GM21528 (cell line): Measurements from ENCODE around the gene FUT7.

ENCODE experiments used
- ATAC-seq: cut with Tn5 transposase; IDR thresholded peaks from one replicate; pipeline ENCODE4 v1.9.1; 2021; ENCODE audit warnings: mild to moderate bottlenecking, moderate library complexity; ENCODE audit not compliant: unreplicated experiment, low FRiP score

Gene FUT7

GRCh38 chr9:137052293-137052692 lies 20.4 kb upstream of the FUT7 start:
- ATAC-seq = no peak

GRCh38 chr9:137051145-137051724 lies 19.3 kb upstream of the FUT7 start:
- ATAC-seq = no peak

DNA sequence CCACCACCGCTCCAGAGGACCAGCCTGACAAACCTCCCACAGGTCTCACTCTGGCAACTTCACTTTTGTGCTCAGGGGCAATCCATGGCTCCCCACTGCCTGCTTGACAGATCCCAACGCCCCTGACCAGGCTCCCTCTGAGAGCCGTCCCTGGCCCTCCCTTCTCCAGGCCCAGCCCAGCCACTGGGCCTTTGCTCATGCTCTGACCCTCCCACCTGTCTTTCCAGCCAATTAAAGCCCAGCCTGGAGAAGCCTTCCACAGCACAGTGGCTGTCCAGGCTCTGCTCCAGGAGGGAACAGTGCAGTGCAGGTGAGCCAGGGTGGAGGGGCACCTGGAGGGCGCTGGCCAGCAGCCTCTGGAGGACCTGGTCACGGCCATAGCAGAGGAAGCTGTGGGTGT lies 18.7 kb upstream of the FUT7 start:
- no peak for ATAC-seq

DNA sequence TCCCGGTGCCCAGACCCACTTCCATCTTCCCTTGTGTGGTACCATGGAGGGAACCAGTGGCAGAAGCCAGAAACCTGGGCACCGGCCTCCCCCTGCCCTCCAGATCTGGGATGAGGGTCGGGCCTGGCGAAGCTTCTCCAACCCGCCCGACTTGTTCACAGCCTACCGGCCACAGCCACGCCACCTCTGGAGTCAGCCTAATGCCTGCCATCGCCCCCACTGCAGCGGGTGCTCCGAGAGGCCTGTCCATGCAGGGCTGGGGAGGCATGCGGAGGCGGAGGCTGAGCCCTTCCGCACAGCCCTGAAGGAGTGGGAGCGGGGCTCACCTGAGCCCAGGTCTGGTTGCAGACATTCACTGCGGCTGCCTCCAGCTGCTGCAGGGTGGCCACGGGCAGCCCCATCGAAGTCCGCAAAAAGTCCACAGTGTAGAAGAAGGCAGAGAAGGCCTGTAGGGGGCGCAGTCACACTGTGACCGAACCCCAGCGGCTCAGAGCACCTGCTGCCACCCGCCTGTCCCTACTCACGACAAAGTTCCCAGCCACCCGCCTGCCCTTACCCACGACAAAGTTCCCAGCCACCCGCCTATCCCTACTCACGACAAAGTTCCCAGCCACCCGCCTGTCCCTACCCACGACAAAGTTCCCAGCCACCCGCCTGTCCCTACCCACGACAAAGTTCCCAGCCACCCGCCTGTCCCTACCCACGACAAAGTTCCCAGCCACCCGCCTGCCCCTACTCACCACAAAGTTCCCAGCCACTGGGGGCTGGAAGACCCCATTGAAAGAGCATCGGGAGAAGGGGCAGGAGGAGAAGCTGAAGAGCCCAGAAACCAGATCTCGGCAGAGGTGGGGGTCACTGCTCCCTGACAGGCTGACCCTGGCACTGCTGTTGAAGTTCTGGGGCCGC lies 17.9 kb upstream of the FUT7 start:
- no peak for ATAC-seq

DNA sequence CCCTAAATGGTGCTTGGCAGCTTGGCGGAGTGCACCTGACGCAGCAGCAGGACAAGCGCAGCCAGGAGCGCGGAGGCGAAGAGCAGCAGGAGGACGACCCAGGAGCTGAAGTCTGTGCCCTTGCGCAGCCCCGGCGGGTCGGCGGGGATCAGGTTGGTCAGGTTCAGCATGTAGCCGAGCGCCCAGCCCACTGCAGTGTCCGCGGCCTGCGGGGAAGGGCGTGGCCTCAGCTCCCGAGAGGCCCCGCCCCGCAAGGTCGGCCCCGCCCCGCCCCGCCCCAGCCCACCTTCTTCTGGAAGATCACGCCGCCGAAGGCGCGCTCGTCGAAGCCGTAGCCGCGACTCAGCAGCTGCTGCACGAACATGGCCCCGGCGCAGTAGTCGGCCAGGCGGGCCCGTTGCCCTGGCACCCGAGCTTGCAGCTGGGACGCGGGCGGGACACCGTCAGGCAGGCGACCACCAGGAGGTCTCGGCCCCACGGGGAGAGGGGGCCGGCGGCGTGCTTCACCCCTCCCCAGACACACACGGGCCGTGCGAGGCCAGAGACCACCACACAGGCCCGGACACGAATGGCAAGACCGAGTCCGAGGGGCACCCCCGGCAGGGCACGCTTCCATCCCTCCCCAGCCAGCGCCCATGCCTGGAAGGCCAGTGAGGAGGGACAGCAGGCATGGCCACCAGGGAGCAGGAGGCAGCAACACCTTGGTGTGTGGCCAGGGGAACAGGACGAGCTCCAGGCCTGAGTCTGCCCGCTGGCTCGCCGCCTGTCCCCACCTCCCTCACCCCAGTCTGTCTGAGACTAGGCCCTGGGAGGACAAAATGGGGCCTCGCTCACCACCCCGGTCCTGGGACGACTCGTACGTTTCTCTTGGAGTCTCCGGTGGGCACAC lies 17.0 kb upstream of the FUT7 start:
- ATAC-seq = no peak

DNA sequence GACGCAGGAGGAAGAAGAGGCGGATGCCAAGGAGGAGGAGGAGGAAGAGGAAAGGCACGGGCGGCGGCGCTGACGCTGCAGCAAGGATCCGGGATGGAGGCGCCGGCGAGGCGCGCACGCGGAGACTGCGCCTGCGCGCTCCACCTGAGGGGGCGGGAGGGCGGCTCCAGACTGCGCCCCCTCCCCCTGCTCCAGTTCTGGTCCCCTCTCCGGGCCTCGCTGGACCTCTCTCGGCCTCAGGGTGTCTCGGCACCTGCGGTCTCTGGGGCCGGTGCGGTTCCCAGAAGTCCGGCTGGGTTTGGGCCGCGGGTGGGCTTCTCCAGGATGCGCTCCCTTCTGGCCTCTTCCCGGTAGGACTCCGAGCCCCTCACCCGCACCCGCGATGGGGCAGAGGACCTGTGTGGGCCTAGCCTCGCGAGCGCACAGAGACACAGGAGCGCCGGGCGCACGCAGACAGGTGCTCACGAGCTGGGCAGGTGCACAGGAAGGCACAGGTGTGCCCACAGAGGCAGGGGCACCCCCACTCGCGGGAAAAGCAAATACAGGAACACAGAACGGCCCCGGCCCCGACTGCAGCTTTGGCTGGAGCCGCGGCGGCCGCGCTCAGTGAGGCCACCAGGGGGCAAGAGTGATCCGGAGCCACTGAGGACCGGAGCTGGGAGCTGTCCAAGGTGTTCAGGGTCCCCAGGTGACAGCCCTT lies 14.3 kb upstream of the FUT7 start, which contains the start of gene NPDC1:
Gene NPDC1 (minus strand): TSS at position 90 of the 700 bp plus-strand sequence. CDS start 188 bp downstream, outside the sequence.
- no peak for ATAC-seq

DNA sequence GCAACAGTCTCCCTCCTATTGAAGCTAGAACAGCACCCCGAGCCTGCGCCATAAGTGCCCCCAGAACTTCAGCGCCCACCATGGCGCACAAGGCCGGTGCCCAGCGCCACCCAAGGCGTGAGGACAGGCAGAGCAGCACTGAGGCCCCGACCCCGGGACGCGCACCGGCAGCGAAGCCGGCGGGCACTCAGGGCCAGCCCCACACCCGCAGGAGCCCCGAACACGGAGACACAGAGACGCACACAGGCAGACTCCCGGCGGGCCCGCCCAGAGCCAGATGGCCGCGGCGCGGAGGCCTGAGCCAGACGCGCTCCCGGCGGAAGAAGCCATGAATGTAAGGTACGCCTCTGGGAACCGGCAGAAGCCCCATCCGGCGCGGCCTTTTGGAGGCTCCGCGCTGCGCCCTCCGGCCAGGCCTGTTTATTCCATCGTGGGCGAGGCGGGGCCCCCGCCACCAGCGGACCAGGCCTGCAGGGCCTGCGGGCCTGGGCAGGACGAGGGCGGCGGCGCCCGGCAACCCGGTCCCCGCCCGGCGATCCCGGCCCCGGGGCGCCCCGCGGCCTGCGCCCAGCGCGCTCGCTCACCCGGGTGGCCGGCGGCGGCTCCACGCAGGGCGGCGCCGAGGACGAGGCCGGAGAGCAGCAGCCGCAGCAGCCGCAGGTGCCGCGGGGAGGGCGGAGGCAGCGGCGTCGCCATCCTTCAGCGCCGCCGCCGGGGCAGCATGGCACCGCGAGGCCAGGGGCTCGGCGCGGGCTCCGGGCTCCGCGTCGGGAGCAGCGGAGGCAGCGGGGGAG lies 13.6 kb upstream of the FUT7 start:
- no peak for ATAC-seq

- ATAC-seq = no peak
Observed at GRCh38 chr9:137044502-137045177, 12.8 kb upstream of the FUT7 start.

DNA sequence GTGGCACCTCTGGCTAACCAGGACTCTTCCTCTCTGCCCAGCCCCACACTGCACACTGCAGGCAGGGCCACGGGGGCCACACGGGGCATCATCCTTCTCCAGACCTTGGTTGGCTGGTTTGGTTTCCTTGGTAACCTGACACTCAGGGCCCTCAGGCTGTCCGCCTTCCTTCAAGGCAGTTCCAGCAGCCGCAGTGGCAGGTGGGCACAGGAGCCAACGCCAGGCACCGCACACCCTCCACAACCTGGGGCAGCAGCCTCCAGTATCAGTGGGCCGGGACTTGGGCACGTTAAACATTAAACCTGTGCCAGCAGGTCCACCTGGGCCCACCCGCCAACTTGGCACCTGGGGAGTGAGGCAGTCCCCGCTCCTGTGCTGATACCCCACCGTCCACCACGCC lies 12.1 kb upstream of the FUT7 start:
- ATAC-seq = no peak

DNA sequence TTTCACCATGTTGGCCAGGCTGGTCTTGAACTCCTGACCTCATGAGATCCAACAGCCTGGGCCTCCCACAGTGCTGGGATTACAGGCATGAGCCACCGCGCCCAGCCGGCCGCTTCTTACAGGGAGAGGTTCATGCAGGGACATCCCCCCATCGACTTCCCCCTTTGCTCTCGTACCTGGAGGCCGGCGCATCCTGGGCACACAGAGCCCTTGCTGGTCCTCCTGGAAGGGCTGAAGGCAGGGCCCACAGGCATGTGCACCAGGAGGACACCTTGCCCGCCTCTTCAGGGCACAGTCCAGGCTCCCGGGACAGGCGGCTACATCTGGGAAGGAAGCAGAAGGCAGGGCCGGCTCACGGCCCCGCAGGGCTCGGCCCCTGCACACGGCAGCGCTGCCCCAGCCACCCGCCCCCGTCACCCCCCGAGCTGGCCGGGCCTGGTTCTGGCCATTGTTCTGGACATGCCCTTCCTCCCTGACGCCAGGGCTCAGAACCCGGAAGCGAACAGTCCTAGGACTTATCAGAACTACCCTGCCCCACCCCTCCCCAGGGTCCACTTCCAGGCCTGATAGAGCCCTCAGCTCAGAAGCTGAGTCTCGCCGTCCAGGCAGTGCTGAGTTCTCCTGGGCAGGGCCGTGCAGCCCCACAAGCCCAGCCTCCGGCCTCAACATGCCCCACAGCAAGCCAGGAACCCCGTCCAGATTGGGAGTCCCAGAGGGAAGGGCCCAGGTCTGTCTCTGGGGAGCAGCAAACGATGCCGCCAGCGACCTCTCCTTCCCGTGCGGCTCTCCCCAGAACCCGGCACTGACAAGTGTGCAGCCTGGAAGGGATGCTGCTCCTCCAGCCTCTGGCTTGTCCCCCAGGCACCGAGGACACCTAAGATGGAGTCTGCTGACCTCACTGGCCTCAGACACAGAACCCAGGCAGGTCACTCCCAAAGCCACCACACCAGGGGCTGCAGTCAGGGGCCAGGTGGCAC lies 11.2 kb upstream of the FUT7 start:
- no peak for ATAC-seq

GRCh38 chr9:137041124-137041523 lies 9.2 kb upstream of the FUT7 start:
- no peak for ATAC-seq

GRCh38 chr9:137040568-137040967 lies 8.7 kb upstream of the FUT7 start:
- ATAC-seq = no peak

- ATAC-seq = no peak
Observed at GRCh38 chr9:137039611-137040366, 7.9 kb upstream of the FUT7 start.

- no peak for ATAC-seq
Observed at GRCh38 chr9:137038916-137039315, 7.0 kb upstream of the FUT7 start.

GRCh38 chr9:137037483-137037882 lies 5.6 kb upstream of the FUT7 start:
- no peak for ATAC-seq

DNA sequence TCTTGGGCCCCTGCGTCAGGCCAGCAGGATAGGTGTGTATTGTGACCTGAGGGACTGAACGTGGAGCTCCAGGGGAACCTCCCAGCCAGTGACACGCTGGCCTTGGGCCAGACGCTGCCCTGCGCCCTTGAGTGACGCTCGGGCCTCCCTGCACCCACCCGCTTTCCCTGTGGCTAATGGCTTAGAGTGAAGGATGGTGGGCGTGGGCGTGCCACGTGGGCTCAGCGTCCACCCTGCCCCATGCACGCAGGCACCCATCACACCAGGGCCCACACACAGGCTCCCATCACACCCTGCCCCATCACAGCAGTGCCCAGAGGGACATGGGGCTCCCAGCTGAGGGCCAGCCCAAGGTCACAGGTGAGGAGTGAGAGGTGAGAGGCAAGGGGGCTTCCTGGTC lies 5.1 kb upstream of the FUT7 start:
- ATAC-seq = no peak

- no peak for ATAC-seq
Observed at GRCh38 chr9:137035937-137036336, 4.0 kb upstream of the FUT7 start.
